HCT116 (cell line): ENCODE results near the gene MYH6. TPM values are rescaled to one million over a fixed set of nuclear protein-coding genes. Genes with fewer than 3 reads are reported as not detected.

Source experiments
- ATAC-seq: fragments of 200-7000 bp; cut with Tn5 transposase; 2 replicates; pipeline ENCODE4 v1.9.1; 2020; ENCODE audit warnings: mild to moderate bottlenecking, moderate library complexity
- BruUV-seq: library from RNA; stranded (reverse); fragments of 400-500 nt; replicated peaks from 2 replicates; lab custom pipeline; 2021; lab: Mats Ljungman, UMichigan
- CTCF ChIA-PET: fragments of 300-600 bp; sonication (Branson Sonifier 250); formaldehyde crosslinking; loops from one replicate; lab custom pipeline; 2021; ENCODE audit warnings: antibody characterized with exemption; lab: Charles Lee
- POLR2A ChIA-PET: fragments of 300-600, 350-600 bp; sonication (Branson Sonifier 250); formaldehyde crosslinking; loops from one replicate; lab custom pipeline; 2021; ENCODE audit warnings: antibody characterized with exemption; lab: Charles Lee
- RAD21 ChIA-PET, 2 experiments: fragments of 300-600 bp; sonication (Branson Sonifier 250); formaldehyde crosslinking; loops; one replicate each; lab custom pipeline; 2023; ENCODE audit warnings: low total read pairs in 2 of 2; ENCODE audit not compliant: uncharacterized antibody in 2 of 2, unreplicated experiment in 2 of 2, low non-redundant PET in 1 of 2; lab: Charles Lee
- DNase-seq: peaks from one replicate; pipeline ENCODE4 v3.0.0-alpha.2; 2010; ENCODE audit warnings: low read depth, low spot score
- H2AFZ ChIP-seq: fragments of 200-600 bp; shearing (Covaris generic), sonication (generic); 2 replicates; pipeline ENCODE4 v1.6.1; 2017; ENCODE audit warnings: low read depth, mixed run types, mixed read lengths, antibody characterized with exemption, low read length; ENCODE audit not compliant: poor library complexity, severe bottlenecking
- H3K27ac ChIP-seq: 2 replicates; pipeline ENCODE4 v1.5.1; 2012; ENCODE audit warnings: low read depth, low read length
- H3K27me3 ChIP-seq: fragments of 200-600 bp; sonication (generic); 2 replicates; pipeline ENCODE4 v1.6.1; 2016; ENCODE audit warnings: mixed run types, low read length, mixed read lengths; ENCODE audit not compliant: insufficient read depth
- H3K36me3 ChIP-seq, 2 experiments: fragments of 200-500 bp in 1 of 2; fragments of 200-600 bp in 1 of 2; sonication (Bioruptor generic) in 1 of 2; sonication (generic) in 1 of 2; 2 replicates each; pipeline versions ENCODE4 v1.5.1 to v1.6.1; 2014 to 2016; ENCODE audit warnings: low read length in 2 of 2, inconsistent platforms in 1 of 2, mixed read lengths in 1 of 2, mixed run types in 1 of 2; ENCODE audit not compliant: insufficient read depth in 2 of 2, control insufficient read depth in 1 of 2
- H3K4me1 ChIP-seq, 2 experiments: fragments of 200-600 bp in 1 of 2; sonication (generic) in 1 of 2; 2 replicates each; pipeline versions ENCODE4 v1.5.1 to v1.6.1; 2012 to 2017; ENCODE audit warnings: low read length in 2 of 2, inconsistent platforms in 1 of 2, mild to moderate bottlenecking in 1 of 2, mixed read lengths in 1 of 2, mixed run types in 1 of 2, moderate library complexity in 1 of 2; ENCODE audit not compliant: insufficient read depth in 2 of 2, control insufficient read depth in 1 of 2
- H3K4me2 ChIP-seq: fragments of 200-600 bp; sonication (generic); 2 replicates; pipeline ENCODE4 v1.6.1; 2017; ENCODE audit warnings: mixed run types, low read length, mixed read lengths
- H3K4me3 ChIP-seq, 2 experiments: fragments of 200-600 bp in 1 of 2; sonication (generic) in 1 of 2; replicated peaks in 1 of 2; 2 replicates each; pipeline ENCODE4 v1.5.1; 2011 to 2016; ENCODE audit warnings: low read length in 2 of 2, control low read depth in 1 of 2, low read depth in 1 of 2, mild to moderate bottlenecking in 1 of 2, mixed read lengths in 1 of 2, mixed run types in 1 of 2
- H3K79me2 ChIP-seq: fragments of 200-600 bp; sonication (generic); 2 replicates; pipeline ENCODE4 v1.6.1; 2017; ENCODE audit warnings: mild to moderate bottlenecking, mixed run types, low read length, moderate library complexity, mixed read lengths; ENCODE audit not compliant: insufficient read depth
- H3K9ac ChIP-seq: fragments of 200-600 bp; sonication (generic); 2 replicates; pipeline ENCODE4 v1.6.1; 2016; ENCODE audit warnings: low read length, mixed read lengths
- H3K9me2 ChIP-seq: fragments of 200-600 bp; sonication (generic), shearing (Covaris generic); 2 replicates; pipeline ENCODE4 v1.6.1; 2017; ENCODE audit warnings: mixed run types, mild to moderate bottlenecking, moderate library complexity; ENCODE audit not compliant: insufficient read depth
- H3K9me3 ChIP-seq, 2 experiments: fragments of 200-500 bp in 1 of 2; fragments of 200-600 bp in 1 of 2; sonication (Bioruptor generic) in 1 of 2; sonication (generic) in 1 of 2; 2 replicates each; pipeline ENCODE4 v1.6.1; 2014 to 2017; ENCODE audit warnings: low read length in 2 of 2, mixed read lengths in 2 of 2, inconsistent platforms in 1 of 2, low read depth in 1 of 2, mild to moderate bottlenecking in 1 of 2, mixed run types in 1 of 2, moderate library complexity in 1 of 2; ENCODE audit not compliant: control insufficient read depth in 1 of 2, insufficient read depth in 1 of 2
- H4K20me1 ChIP-seq: fragments of 200-600 bp; sonication (generic), shearing (Covaris generic); 2 replicates; pipeline ENCODE4 v1.6.1; 2017; ENCODE audit warnings: mixed run types, mild to moderate bottlenecking, moderate library complexity; ENCODE audit not compliant: insufficient read depth
- CBX3 ChIP-seq: IDR thresholded peaks from 2 replicates; pipeline ENCODE4 v1.6.1; 2012; ENCODE audit warnings: low read depth
- CEBPB ChIP-seq: IDR thresholded peaks from 2 replicates; pipeline ENCODE4 v1.6.1; 2012; ENCODE audit warnings: low read depth
- EGR1 ChIP-seq: IDR thresholded peaks from 2 replicates; pipeline ENCODE4 v1.6.1; 2012; ENCODE audit warnings: low read depth
- ELF1 ChIP-seq: IDR thresholded peaks from 2 replicates; pipeline ENCODE4 v1.6.1; 2012; ENCODE audit warnings: low read depth, borderline replicate concordance
- EZH2phosphoT487 ChIP-seq: fragments of 200-600 bp; IDR thresholded peaks from 2 replicates; pipeline ENCODE4 v1.6.1; 2018; ENCODE audit warnings: antibody characterized with exemption, borderline replicate concordance
- FOSL1 ChIP-seq: IDR thresholded peaks from 2 replicates; pipeline ENCODE4 v1.6.1; 2012; ENCODE audit warnings: low read depth
- JUND ChIP-seq: IDR thresholded peaks from 2 replicates; pipeline ENCODE4 v1.6.1; 2012
- POLR2AphosphoS5 ChIP-seq: IDR thresholded peaks from 2 replicates; pipeline ENCODE4 v1.6.1; 2011; ENCODE audit warnings: mild to moderate bottlenecking, low read depth, low read length, moderate library complexity
- RAD21 ChIP-seq: IDR thresholded peaks from 2 replicates; pipeline ENCODE4 v1.6.1; 2012; ENCODE audit warnings: low read depth, mild to moderate bottlenecking
- SP1 ChIP-seq: IDR thresholded peaks from 2 replicates; pipeline ENCODE4 v1.6.1; 2012; ENCODE audit warnings: low read depth
- SRF ChIP-seq: IDR thresholded peaks from 2 replicates; pipeline ENCODE4 v1.6.1; 2012; ENCODE audit warnings: low read depth
- TCF7L2 ChIP-seq: IDR thresholded peaks from 2 replicates; pipeline ENCODE4 v1.7.0; 2011; ENCODE audit warnings: borderline replicate concordance, inconsistent platforms; ENCODE audit not compliant: insufficient read depth, insufficient read length; ENCODE audit errors: extremely low read depth
- YY1 ChIP-seq: IDR thresholded peaks from 2 replicates; pipeline ENCODE4 v1.6.1; 2011; ENCODE audit warnings: low read length, low read depth, moderate library complexity, mild to moderate bottlenecking; ENCODE audit not compliant: insufficient replicate concordance; ENCODE audit errors: extremely low read depth
- ZFX ChIP-seq: fragments of 450-650 bp; IDR thresholded peaks from 2 replicates; pipeline ENCODE4 v1.6.1; 2017
- intact Hi-C: fragments of 100-400 bp; cut with micrococcal nuclease; formaldehyde crosslinking; loops from 2 replicates; pipeline ENCODE4 v1.10.0; 2022
- total RNA-seq: library from RNA; stranded (reverse); gene quantifications from one replicate; pipeline ENCODE4 v1.2.1, GENCODE V29; 2021; ENCODE audit not compliant: unreplicated experiment
- TF ChIP-seq, protein P1 (sequence below): IDR thresholded peaks from 2 replicates; pipeline ENCODE4 v1.6.1; 2012
- TF ChIP-seq, protein P2 (sequence below): IDR thresholded peaks from 2 replicates; pipeline ENCODE4 v1.6.1; 2011; ENCODE audit warnings: mild to moderate bottlenecking, low read length, moderate library complexity; ENCODE audit not compliant: insufficient replicate concordance; ENCODE audit errors: extremely low read depth

MYH6 gene
- total RNA-seq, 1 experiment from 2014 or later: not detected

DNA sequence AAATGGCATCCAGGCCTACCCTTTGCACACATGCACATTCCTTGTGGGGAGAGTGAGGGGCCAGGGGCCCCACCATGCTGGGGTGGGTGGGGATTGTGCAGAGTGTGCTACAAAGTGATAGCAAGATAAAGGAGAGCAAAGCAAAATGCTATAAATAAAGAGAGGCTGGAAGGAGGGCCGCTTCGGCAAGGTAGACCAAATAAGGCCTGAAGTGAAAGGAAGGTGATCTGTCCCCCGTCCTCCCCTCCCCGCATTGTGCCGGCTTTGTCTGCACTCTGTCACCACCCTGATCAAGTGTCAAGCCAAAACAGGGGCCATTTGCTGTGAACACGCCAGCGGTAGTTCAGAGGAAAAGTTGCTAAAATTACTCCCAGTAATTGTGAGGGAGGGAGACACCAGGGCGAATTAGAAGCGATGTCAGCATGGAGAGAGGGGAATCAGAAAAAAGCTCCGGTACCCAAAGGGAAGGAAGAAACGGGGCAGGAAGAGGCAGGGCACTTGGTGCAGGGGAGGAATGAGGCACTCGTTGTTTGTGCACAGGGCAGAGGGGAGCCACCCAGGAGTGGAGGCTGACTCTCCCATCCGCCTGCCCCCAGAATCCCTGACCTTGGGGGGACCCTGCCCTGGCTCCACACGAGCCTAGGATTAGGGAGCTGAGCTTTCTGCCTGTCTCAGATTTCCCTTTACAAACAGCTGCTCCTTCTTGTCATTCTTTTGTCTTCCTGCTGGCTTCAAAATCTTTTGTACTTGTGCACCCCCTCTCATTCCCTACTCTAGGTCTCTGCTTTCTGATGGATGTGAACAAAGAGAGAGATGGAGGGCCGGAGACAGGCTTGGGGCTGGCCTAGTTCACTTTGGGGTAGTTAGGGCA is 30.3 kb upstream of the MYH6 start:
- ChIA-PET CTCF (no interaction called here), POLR2A (no interaction called here), RAD21 (no interaction called here)
- Histone ChIP-seq H3K27me3 (peaks cover 14% of the 10 kb centered on the region), H3K4me2 (no peak overlapping the region), H2AFZ (no peak overlapping the region), H3K9me2 (no peaks in the 10 kb centered on the region), H3K4me1 (no peaks in the 10 kb centered on the region), H3K9me3 (no peaks in the 10 kb centered on the region), H3K4me3 (no peak overlapping the region), H3K79me2 (no peaks in the 10 kb centered on the region), H3K27ac (no peak overlapping the region), H3K36me3 (no peaks in the 10 kb centered on the region), H3K9ac (no peak overlapping the region), H4K20me1 (no peaks in the 10 kb centered on the region)
- DNase-seq (no peak), ATAC-seq (no peak)
- TF ChIP-seq ZFX (no peak), ELF1 (no peak)
- intact Hi-C loops: no loop called here
- no TSS peak for BruUV-seq

DNA sequence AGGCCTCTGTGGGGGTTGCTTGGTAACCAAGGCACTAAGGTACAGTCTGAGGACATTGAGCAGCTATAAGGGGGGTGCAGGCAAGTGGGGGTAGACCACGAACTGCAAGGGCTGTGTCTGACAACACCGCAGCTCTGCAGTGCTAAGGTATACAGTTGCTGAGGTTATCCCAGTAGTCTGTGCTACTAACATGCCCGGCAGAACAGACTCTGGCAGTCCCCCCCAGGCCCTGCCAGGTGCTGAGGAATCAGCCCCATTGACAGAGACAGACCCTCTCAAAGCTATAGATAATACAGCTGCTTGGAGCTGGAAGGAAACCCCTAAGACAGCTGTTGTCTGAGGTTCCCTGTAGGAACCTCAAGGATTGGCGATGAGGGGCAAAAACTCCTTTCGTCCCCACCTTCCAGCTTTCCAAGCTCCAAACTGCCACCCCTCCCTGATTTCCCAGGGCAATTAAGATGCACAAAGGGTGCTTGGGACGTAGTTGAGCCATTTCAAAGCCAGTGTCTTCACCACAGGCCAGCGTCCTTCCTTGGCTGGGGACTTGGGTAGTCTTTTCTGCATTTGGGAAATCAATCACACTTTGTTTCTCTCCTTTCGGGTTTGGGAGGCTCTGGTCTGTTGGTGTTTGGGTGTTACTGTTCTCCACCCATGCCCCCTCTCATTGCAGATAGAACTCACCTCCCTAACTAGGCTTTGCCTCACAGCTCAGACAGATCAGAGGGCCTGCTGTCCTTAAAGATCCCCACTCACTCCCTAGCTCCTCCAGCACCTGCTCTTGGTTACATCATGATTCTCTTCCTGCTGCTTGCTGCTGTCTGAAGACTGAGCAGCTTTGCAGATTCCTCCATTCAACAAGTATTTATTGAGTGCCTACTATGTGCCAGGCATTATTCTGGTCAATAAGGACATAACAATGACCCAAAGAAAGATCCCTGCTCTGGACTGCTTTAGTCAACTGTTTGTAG is 29.3 kb upstream of the MYH6 start:
- intact Hi-C loops: no loop called here
- Histone ChIP-seq H3K9ac (no peak overlapping the region), H2AFZ (no peak overlapping the region), H3K79me2 (no peaks in the 10 kb centered on the region), H3K9me2 (no peaks in the 10 kb centered on the region), H3K36me3 (no peaks in the 10 kb centered on the region), H3K27me3 (peaks cover 11% of the 10 kb centered on the region), H3K9me3 (no peaks in the 10 kb centered on the region), H4K20me1 (no peaks in the 10 kb centered on the region), H3K4me1 (no peaks in the 10 kb centered on the region), H3K4me3 (no peak overlapping the region), H3K4me2 (no peak overlapping the region), H3K27ac (no peak overlapping the region)
- no TSS peak for BruUV-seq
- ATAC-seq (no peak), DNase-seq (no peak)
- ChIA-PET CTCF (no interaction called here), RAD21 (no interaction called here), POLR2A (no interaction called here)
- TF ChIP-seq, protein P1, sequence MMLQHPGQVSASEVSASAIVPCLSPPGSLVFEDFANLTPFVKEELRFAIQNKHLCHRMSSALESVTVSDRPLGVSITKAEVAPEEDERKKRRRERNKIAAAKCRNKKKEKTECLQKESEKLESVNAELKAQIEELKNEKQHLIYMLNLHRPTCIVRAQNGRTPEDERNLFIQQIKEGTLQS: no peak
- TF ChIP-seq, protein P2, sequence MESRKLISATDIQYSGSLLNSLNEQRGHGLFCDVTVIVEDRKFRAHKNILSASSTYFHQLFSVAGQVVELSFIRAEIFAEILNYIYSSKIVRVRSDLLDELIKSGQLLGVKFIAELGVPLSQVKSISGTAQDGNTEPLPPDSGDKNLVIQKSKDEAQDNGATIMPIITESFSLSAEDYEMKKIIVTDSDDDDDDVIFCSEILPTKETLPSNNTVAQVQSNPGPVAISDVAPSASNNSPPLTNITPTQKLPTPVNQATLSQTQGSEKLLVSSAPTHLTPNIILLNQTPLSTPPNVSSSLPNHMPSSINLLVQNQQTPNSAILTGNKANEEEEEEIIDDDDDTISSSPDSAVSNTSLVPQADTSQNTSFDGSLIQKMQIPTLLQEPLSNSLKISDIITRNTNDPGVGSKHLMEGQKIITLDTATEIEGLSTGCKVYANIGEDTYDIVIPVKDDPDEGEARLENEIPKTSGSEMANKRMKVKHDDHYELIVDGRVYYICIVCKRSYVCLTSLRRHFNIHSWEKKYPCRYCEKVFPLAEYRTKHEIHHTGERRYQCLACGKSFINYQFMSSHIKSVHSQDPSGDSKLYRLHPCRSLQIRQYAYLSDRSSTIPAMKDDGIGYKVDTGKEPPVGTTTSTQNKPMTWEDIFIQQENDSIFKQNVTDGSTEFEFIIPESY: no peak
- TF ChIP-seq SRF (no peak), YY1 (no peak), JUND (no peak), EGR1 (no peak), CEBPB (no peak), RAD21 (no peak), POLR2AphosphoS5 (no peak), EZH2phosphoT487 (no peak), TCF7L2 (no peak), CBX3 (no peak), FOSL1 (no peak), SP1 (no peak)
